Stimulated activated CD8-positive, alpha-beta memory T cell treated with anti-CD3 and anti-CD28 coated beads, Interleukin-15, amount 100 ng/mL, for 4 hours (primary cell): ENCODE results near the gene WTAP.
"Not testable (repeated sequence)": the region's sequence is repeated elsewhere in the genome, so short reads cannot be mapped to it uniquely, and the experiment has no call there.

Experiments
- DNase-seq, 2 donors: peaks; one replicate each; pipeline ENCODE4 v3.0.0-alpha.2; 2020; ENCODE audit warnings: low read depth in 2 of 2

WTAP gene

GRCh38 chr6:159693894-159694545 lies 33.3 kb upstream of the WTAP start:
- peak in 1 of 2 donors; percentile 8 for DNase-seq

GRCh38 chr6:159695984-159696383 lies 31.3 kb upstream of the WTAP start:
- DNase-seq, result no peak

GRCh38 chr6:159700970-159701369 lies 26.3 kb upstream of the WTAP start:
- no peak for DNase-seq

DNA sequence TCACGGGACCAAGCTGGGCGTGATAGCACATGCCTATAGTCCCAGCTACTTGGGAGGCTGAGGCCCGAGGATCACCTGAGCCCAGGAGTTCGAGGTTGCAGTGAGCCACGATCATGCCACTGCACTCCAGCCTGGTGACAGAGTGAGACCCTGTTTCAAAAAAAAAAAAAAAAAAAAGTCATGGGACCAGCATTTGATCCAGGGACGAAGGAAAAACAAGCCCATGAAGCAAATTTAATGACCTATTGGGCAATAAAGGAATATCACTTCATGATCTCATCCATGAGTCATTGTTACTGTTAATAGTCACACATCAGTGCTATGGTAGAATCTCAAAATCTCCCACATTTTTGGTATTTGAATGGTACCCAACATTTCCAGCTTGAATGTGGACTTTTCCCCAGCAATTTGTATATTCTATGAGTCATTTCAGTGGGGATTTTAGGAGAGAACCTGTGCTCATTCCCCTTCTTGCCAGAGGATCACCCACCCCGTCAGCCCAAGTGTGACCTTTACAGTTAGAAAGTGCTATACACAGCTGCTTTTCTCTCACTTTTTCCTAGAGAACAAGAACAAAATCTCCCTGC lies 25.8 kb upstream of the WTAP start:
- no peak for DNase-seq

DNA sequence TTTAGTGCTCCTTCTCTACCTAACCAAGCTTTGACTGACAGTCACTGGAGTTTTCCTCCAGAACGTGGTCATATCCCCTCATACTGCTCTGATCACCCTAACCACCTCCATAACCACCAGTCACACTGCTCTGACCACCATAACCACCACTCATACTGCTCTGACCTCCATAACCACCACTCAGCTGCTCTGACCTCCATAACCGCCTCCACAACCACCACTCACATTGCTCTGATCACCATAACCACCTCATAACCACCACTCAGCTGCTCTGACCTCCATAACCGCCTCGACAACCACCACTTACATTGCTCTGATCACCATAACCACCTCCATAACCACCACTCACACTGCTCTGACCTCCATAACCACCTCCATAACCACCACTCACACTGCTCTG lies 16.7 kb upstream of the WTAP start:
- not testable (repeated sequence) for DNase-seq

DNA sequence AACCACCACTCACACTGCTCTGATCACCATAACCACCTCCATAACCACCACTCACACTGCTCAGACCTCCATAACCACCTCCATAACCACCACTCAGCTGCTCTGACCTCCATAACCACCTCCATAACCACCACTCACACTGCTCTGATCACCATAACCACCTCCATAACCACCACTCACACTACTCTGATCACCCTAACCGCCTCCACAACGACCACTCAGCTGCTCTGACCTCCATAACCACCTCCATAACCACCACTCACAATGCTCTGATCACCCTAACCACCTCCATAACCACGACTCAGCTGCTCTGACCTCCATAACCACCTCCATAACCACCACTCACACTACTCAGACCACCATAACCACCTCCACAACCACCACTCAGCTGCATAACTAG lies 14.9 kb upstream of the WTAP start:
- DNase-seq, result not testable (repeated sequence)

DNA sequence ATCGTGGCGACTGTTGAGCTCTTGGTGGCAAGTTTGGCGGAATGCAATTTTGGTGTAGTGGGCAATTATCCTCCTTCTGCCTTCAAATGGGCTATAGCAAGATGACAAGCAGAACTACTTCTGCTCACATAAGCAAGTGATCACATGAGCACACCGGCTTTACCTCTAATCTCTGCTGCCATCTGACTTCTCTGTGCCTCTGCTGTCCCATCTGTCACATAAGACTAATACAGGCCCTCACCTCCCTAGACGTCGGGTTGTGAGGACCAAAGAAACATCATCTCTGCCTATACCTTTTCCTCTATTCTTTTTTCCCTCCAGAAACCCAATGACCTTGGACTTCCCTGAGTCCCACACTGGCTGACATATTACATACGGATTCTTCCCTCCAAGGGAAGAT lies 13.3 kb upstream of the WTAP start:
- DNase-seq, result no peak

DNA sequence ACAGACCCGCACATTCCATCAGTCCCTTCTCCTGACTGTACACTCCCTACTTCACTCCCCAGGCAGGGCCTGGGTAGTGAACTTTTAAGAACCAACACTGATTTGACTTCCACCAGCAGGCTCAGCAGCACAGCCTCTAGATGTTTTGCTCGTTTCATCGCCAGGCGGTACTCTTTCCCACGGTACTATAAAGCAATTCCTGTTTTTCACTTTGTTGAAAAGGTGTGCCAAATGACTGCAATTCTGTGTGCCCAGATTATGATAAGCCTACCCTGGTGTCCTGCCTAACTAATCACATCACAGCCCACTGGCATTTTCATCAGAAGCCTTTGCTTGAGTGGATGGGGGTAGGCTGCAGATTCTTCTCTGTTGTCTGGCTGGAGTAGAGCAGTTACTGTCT lies 12.9 kb upstream of the WTAP start:
- no peak for DNase-seq

GRCh38 chr6:159715166-159715565 lies 12.1 kb upstream of the WTAP start:
- no peak for DNase-seq

- DNase-seq, result no peak
Measured at GRCh38 chr6:159715605-159716004, 11.7 kb upstream of the WTAP start.

- no peak for DNase-seq
Measured at GRCh38 chr6:159716247-159717096, 10.8 kb upstream of the WTAP start.

GRCh38 chr6:159718634-159719033 lies 8.7 kb upstream of the WTAP start:
- DNase-seq, result no peak

DNA sequence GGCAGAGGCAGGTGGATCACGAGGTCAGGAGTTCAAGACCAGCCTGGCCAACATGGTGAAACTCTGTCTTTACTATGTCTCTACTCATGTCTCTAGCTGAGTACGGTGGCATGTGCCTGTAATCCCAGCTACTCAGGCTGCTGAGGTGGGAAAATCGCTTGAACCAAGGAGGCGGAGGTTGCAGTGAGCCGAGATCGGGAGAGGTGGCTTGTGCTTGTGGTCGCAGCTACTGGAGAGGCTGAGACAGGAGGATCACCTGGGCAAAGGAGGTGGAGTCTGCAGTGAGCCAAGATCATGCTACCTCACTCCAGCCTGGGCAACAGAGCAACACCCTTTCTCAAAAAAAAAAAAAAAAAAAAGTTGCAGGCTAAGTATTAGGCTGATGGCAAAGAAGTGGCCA lies 8.0 kb upstream of the WTAP start:
- DNase-seq, result no peak

DNA sequence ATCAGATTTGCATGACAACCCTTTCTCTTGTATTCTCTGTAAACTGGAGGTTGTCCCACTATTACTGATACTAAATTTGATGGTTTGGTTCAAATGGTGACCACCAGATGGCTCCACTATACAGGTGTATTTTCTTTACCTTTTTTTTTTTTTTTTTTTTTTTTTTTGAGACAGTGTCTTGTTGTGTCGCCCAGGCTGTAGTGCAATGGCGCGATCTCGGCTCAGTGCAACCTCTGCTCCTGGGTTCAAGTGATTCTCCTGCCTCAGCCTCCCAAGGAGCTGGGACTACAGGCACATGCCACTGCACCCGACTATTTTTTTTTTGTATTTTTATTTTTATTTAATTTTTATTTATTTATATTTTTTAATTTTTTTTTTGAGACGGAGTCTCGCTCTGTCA lies 6.6 kb upstream of the WTAP start:
- DNase-seq, result no peak

GRCh38 chr6:159721981-159722380 lies 5.3 kb upstream of the WTAP start:
- not testable (repeated sequence) for DNase-seq

DNA sequence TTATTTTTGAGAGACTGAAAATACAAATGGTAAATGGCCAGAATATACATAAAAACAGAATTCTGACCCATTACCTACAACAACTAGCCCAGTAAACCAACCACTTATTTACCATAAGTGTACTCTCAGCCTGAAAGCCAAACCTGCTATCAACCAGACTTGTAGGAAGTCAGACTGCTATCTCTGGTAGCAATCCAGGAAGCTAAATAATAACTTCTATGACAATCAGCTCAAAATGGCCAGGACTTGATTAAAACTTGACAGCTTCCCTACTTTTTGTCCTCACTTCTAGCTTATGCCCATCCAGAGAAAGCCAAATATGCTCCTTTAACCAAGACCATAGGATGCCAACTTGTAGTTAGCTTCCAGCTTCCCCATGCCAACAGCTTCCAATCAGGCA lies 4.7 kb upstream of the WTAP start:
- DNase-seq, result no peak

GRCh38 chr6:159723259-159723658 lies 4.0 kb upstream of the WTAP start:
- no peak for DNase-seq

DNA sequence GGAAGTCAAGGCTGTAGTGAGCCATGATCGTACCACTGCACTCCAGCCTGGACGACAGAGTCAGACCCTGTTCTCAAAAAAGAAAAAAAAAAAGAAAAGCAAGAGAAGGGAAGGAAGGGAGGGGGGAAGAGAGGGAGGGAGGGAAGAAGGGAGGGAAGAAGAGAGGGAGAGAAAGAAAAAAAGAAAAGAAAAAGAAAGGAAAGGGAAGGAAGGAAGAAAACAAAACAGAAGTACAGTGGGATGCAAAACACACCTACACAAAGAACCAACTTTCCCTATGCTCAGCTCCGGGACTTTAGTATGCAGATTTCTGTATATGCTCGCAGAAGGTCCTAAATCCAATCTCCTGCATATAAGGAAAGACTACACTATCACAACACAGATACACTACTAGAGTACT lies 2.5 kb upstream of the WTAP start:
- DNase-seq, result no peak

- DNase-seq, result not testable (repeated sequence)
Measured at GRCh38 chr6:159725208-159725607, 2.1 kb upstream of the WTAP start.

DNA sequence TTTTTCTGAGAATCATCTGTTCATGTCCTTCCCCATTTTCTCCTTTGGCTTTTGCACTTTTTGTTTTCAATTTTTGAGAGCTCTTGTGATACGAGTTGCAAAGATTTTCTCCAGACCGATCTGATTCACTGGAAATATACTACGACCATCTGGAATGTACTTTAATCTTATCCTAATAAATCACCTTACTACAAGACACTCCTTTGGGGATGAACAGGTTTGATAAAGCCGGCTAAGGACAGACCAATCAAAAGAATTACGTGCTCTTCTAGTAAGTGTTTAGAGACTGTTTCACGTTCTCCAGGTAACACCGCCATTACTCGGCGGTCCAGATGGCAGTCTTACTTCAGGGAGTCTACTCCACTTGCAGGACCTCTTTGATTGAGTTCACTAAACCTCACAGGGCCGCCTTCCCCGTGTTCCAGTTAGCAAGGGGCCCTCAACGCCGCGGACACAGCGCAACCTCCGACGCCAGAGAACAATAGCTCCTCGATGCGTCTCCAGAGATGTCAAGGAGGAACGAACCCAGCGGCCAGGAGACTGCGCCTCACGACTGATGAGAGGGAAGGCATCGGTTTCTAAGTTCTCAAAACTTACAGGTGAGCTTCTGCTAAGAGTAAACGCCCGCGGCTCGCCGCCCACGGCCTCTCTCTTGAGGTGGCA lies 920 bp upstream of the WTAP start:
- no peak for DNase-seq

- no peak for DNase-seq
Measured at GRCh38 chr6:159727717-159728445, 575 bp downstream of the WTAP start.

- DNase-seq, result no peak
Measured at GRCh38 chr6:159728531-159728964, 1.2 kb downstream of the WTAP start.
